CD4-positive, alpha-beta T cell treated with Interleukin-15 for 4 hours (primary cell): ENCODE data around the gene PXK.

Experiments
- DNase-seq: peaks from one replicate; pipeline ENCODE4 v3.0.0-alpha.2; 2020; ENCODE audit warnings: low spot score

Gene PXK

GRCh38 chr3:58466899-58467563 is 134.3 kb downstream of the PXK start:
- no peak for DNase-seq

DNA sequence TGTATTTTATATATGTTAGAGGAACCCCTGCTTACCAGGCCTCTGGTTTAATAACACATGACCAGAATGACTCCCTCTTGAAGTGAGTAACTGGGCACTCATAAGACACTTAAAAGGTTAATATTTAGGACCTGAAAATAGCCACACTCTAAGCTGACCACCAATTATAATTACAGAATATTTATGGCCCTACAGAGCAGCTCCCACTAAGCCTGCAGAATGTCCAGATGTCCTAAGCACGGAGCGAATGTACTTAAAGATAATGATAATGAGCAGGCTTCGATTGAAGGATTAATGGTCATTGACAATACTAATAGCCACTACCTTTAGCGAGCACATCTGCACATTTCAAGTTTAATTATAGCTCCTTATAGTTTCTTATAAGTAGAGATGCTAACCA is 136.4 kb downstream of the PXK start:
- DNase-seq = no peak

- no peak for DNase-seq
These were observed 137.8 kb downstream of the PXK start for GRCh38 chr3:58470363-58471024.

DNA sequence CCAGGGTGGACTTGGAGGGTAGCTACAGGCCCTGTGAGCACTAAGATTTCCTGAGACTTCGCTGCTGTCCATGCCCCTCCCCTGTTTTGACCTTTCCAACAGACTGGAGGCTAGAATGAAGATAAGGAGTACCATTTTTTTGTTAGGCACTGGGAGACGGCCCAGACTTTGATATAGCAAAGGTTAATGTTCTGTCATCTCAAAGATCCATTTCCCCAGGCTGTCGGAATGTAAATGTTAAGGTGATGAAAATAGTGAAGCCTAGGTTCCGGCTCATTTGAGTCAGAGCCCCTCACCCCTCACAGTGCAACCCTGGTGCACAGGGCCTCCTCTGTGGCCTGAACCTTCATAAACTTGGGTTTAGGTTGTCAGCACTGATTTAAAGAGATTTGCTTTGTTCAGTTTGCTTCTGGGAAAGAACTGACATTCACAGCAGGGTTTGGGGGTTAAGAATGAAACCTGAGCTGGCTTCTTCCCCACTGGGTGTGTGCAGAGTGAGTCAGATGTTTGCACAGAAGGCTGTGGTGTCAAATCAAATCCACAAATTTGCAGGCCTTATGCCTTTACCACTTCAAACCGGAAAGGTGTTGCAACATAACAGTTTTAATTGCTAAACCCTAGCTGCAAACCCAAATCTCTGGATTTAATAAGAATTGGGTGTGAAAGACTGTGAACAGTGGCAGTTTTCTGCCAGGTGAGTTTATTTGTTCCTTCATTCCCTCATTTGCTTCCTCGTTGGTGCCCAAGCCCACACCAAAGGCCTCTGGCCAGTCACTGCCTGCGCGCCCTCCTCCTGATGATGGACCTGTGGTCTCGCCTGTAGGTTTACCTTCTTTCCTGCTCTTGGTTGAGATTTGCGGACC is 138.6 kb downstream of the PXK start:
- DNase-seq = peak; percentile 78

GRCh38 chr3:58473275-58473674 is 140.6 kb downstream of the PXK start:
- no peak for DNase-seq

DNA sequence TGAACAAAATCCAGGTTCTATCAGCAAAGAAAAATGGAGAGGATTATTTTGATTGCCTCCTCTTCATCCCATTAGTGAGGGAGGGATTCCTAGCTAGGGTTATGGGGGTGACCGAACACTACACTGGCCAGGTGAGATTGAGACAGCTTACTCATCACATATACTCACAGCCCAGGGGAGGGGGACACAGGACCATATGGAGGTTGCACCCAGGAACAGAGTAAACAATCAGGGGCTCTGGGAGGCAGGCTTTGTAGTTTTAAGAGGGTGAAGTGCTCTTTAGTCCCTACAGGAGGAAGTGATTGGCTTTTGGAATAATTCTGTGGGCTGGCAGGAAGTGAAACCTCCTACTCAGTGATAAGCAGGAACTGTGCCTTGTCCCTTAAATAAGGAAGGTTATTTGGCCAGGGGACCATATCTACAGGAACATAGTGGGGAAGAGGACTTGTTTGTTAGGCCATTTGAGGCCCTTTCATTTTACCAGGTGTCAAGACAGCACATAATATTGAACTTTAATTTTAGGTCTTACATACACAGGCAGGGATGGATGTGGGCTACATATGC is 141.7 kb downstream of the PXK start:
- DNase-seq = no peak

DNA sequence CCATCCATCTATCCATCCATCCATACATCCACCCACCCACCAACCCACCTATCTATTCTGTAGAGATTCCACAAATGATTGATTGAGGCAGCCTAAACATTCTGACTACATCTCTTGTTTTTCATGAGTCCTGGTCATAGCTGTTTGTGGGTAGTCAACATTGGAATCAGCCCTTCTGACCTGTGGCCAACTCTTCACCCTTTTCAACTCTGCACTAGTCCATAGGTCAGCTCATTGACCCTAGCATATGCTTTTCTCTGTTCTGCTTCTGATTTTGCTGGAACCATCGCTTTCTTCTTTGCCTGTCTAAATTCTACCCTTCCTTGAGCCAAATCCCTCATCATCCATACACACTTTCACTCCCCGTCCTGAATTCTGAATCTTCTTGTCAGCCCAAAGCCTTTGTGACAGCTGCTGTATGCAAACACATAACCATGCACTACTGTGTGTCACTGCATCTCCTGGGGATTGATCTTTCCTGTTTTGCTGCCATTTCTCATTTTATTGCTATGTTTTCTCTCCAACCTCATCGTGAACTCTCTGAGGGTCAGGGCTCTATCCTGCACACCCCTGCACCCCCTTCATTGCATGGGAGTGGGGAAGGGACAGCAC is 142.4 kb downstream of the PXK start:
- DNase-seq = no peak
